HG02943 (cell line): ENCODE data around the gene KRT73.

Source experiments
- ATAC-seq: cut with Tn5 transposase; IDR thresholded peaks from one replicate; pipeline ENCODE4 v1.9.1; 2021; ENCODE audit warnings: mild to moderate bottlenecking, low read depth, moderate library complexity; ENCODE audit not compliant: unreplicated experiment

Gene KRT73

GRCh38 chr12:52627395-52628110, 9.2 kb upstream of the KRT73 start:
- ATAC-seq = no peak

- ATAC-seq = no peak
Observed at GRCh38 chr12:52622349-52622748, 4.0 kb upstream of the KRT73 start.

GRCh38 chr12:52618866-52619265, 507 bp upstream of the KRT73 start:
- ATAC-seq = no peak

- no peak for ATAC-seq
Observed at GRCh38 chr12:52617403-52617785, 965 bp downstream of the KRT73 start.

GRCh38 chr12:52616680-52617402, 1.5 kb downstream of the KRT73 start:
- no peak for ATAC-seq

GRCh38 chr12:52615912-52616311, 2.4 kb downstream of the KRT73 start:
- ATAC-seq = no peak

GRCh38 chr12:52615208-52615868, 3.0 kb downstream of the KRT73 start:
- no peak for ATAC-seq

GRCh38 chr12:52614381-52615207, 3.8 kb downstream of the KRT73 start:
- no peak for ATAC-seq

- no peak for ATAC-seq
Observed at GRCh38 chr12:52613384-52614030, 4.9 kb downstream of the KRT73 start.

GRCh38 chr12:52612431-52613383, 5.7 kb downstream of the KRT73 start:
- no peak for ATAC-seq

GRCh38 chr12:52611080-52611468, 7.3 kb downstream of the KRT73 start:
- ATAC-seq = no peak

GRCh38 chr12:52608826-52609630, 9.3 kb downstream of the KRT73 start:
- no peak for ATAC-seq

GRCh38 chr12:52608161-52608560, 10.2 kb downstream of the KRT73 start:
- ATAC-seq = no peak

GRCh38 chr12:52607314-52607713, 11.0 kb downstream of the KRT73 start:
- ATAC-seq = no peak

GRCh38 chr12:52606581-52607218, 11.7 kb downstream of the KRT73 start:
- no peak for ATAC-seq

- ATAC-seq = no peak
Observed at GRCh38 chr12:52606096-52606495, 12.3 kb downstream of the KRT73 start.

- no peak for ATAC-seq
Observed at GRCh38 chr12:52605542-52605941, 12.8 kb downstream of the KRT73 start.

GRCh38 chr12:52604859-52605258, 13.5 kb downstream of the KRT73 start:
- no peak for ATAC-seq
